AG04449 (cell line): ENCODE results near the gene MFAP4.
A peak's percentile ranks its signal among the peaks of the same experiment; 100 is the strongest.

Source experiments
- CTCF ChIA-PET: fragments of 350-600 bp; formaldehyde crosslinking; extraction: SDS; loops from one replicate; lab custom pipeline; 2021; ENCODE audit warnings: antibody characterized with exemption; lab: Yijun Ruan, JAX
- POLR2A ChIA-PET: fragments of 400-600, 350-600 bp; formaldehyde crosslinking; extraction: SDS; loops from one replicate; lab custom pipeline; 2020; ENCODE audit warnings: antibody characterized with exemption, inconsistent platforms; lab: Yijun Ruan, JAX
- DNase-seq: peaks from one replicate; pipeline ENCODE4 v3.0.0-alpha.2; 2010; ENCODE audit warnings: low read depth, low spot score
- H3K4me3 ChIP-seq: 2 replicates; pipeline ENCODE4 v1.5.1; 2011; ENCODE audit warnings: low read depth, mild to moderate bottlenecking, control low read depth, low read length
- CTCF ChIP-seq: IDR thresholded peaks from one replicate; pipeline ENCODE4 v1.5.1; 2011; ENCODE audit warnings: mild to moderate bottlenecking, moderate library complexity, low read length, control low read depth, inconsistent platforms; ENCODE audit not compliant: insufficient read depth; ENCODE audit errors: missing control alignments

Gene MFAP4

GRCh38 chr17:19386974-19387920, at the start of gene MFAP4:
TSS of gene MFAP4 (minus strand) at chr17:19387190. CDS start at chr17:19387155, 35 bp downstream.
- TF ChIP-seq CTCF: no peak
- CTCF ChIA-PET: interaction anchor here (1.3 to 4.2 kb wide), 3 partner anchors 9 to 61 kb away, joined by 4 to 28 read pairs (median 16); partner anchors contain the start of genes B9D1 and MAPK7
- DNase-seq: peak; percentile 65
- POLR2A ChIA-PET: interaction anchor here (0.6 to 4.1 kb wide), 5 partner anchors 9 to 25 kb away, joined by 3 to 39 read pairs (median 3); partner anchors contain the start of genes B9D1 and MAPK7
- H3K4me3 ChIP-seq: peak within 1 kb of the TSS; percentile 68

- TF ChIP-seq CTCF: no peak
- ChIA-PET POLR2A (no interaction called here), CTCF (interaction anchor here (1.2 to 6.5 kb wide), 4 partner anchors 9 to 329 kb away, joined by 3 to 58 read pairs (median 8); partner anchors contain the start of gene B9D1)
- H3K4me3 ChIP-seq: no peak overlapping the region
- no peak for DNase-seq
Observed at GRCh38 chr17:19433727-19434340, 46.8 kb upstream of the MFAP4 start.

GRCh38 chr17:19433255-19433654, 46.3 kb upstream of the MFAP4 start:
- TF ChIP-seq CTCF: no peak
- ChIA-PET POLR2A (no interaction called here), CTCF (interaction anchor here (1.3 to 6.5 kb wide), 3 partner anchors 8 to 70 kb away, joined by 7 to 58 read pairs (median 8); partner anchors contain the start of gene B9D1)
- DNase-seq: no peak
- H3K4me3 ChIP-seq: no peak overlapping the region

- ChIA-PET CTCF (interaction anchor here (0.9 to 1.4 kb wide), 2 partner anchors 16 to 69 kb away, joined by 3 to 5 read pairs; partner anchors contain the start of gene B9D1), POLR2A (no interaction called here)
- H3K4me3 ChIP-seq: no peak overlapping the region
- no peak for DNase-seq
- no peak for TF ChIP-seq CTCF
Observed at GRCh38 chr17:19431691-19432090, 44.7 kb upstream of the MFAP4 start.

GRCh38 chr17:19426631-19427030, 39.6 kb upstream of the MFAP4 start:
- CTCF ChIA-PET: interaction anchor here (0.7 to 3.8 kb wide), 3 partner anchors 9 to 64 kb away, joined by 3 to 22 read pairs (median 7); partner anchors contain the start of gene B9D1

More at GRCh38 chr17:19426631-19427030, 39.6 kb upstream of the MFAP4 start:
- POLR2A ChIA-PET: no interaction called here
- DNase-seq: no peak
- H3K4me3 ChIP-seq: no peak overlapping the region
- no peak for TF ChIP-seq CTCF
